H1 (cell line): ENCODE results near the gene INHBC. TPM values are rescaled to one million over a fixed set of nuclear protein-coding genes. Genes with fewer than 3 reads are reported as not detected.

Experiments used
- BCL11A ChIP-seq, 2 experiments: IDR thresholded peaks; one replicate each; pipeline ENCODE4 v1.6.1; 2011; ENCODE audit warnings: low read depth in 2 of 2, low read length in 2 of 2, mild to moderate bottlenecking in 2 of 2
- BRCA1 ChIP-seq: IDR thresholded peaks from 2 replicates; pipeline ENCODE4 v1.6.1; 2012; ENCODE audit warnings: low read depth, low read length, improper control_type of control experiment
- CHD1 ChIP-seq: IDR thresholded peaks from 2 replicates; pipeline ENCODE4 v1.6.1; 2012; ENCODE audit warnings: low read depth, low read length, improper control_type of control experiment
- CHD7 ChIP-seq: fragments of 300-600 bp; sonication (generic); IDR thresholded peaks from 2 replicates; pipeline ENCODE4 v1.7.1; 2012; ENCODE audit warnings: low read length, moderate library complexity, mild to moderate bottlenecking, inconsistent platforms; ENCODE audit not compliant: insufficient replicate concordance
- CTCF ChIP-seq, 3 experiments: IDR thresholded peaks; 1 replicate in 2 of 3; 2 replicates in 1 of 3; pipeline versions ENCODE4 v1.5.1 to v1.6.1; 2011; ENCODE audit warnings: low read length in 3 of 3, mild to moderate bottlenecking in 3 of 3, inconsistent platforms in 2 of 3, low read depth in 1 of 3, moderate library complexity in 1 of 3; ENCODE audit not compliant: insufficient read depth in 1 of 3; ENCODE audit errors: control extremely low read depth in 1 of 3
- PHF8 ChIP-seq: fragments of 200-600 bp; sonication (generic); conservative IDR thresholded peaks from 2 replicates; pipeline ENCODE4 v1.7.1; 2012; ENCODE audit warnings: low read depth, mild to moderate bottlenecking, inconsistent platforms, low read length, moderate library complexity
- SIX5 ChIP-seq: IDR thresholded peaks from 2 replicates; pipeline ENCODE4 v1.6.1; 2011; ENCODE audit warnings: mild to moderate bottlenecking, low read depth, low read length
- TBP ChIP-seq: IDR thresholded peaks from 2 replicates; pipeline ENCODE4 v1.6.1; 2011; ENCODE audit warnings: low read depth, low read length, improper control_type of control experiment
- TCF12 ChIP-seq: IDR thresholded peaks from 2 replicates; pipeline ENCODE4 v1.6.1; 2011; ENCODE audit warnings: low read depth, mild to moderate bottlenecking, low read length
- polyA plus RNA-seq, 7 experiments: library from polyadenylated mRNA; depleted of rRNA in 3 of 7; stranded (reverse) in 5 of 7; unstranded in 2 of 7; fragments of >200 nt in 5 of 7; fragments of 200-250 nt in 2 of 7; gene quantifications; 1 replicate in 5 of 7; 2 replicates in 1 of 7; 4 replicates in 1 of 7; pipeline versions ENCODE4 v1.2.1 to v1.2.3, GENCODE V29; 2011 to 2013; ENCODE audit warnings: missing spikeins in 2 of 7, mixed read lengths in 2 of 7
- total RNA-seq: library from RNA; stranded (reverse); fragmentation: NEBNext Ultra II Directional; extraction: Animal tissue kit (Norgen Biotek cat#: 25700); gene quantifications from 2 replicates; pipeline ENCODE4 v1.2.1, GENCODE V29; 2021

INHBC gene
- total and polyA plus RNA-seq, 2 of the 8 experiments (the other 6 are each of a cell fraction or from before 2014, with no cell fraction given), result 0.15 TPM; not detected in 1

- TF ChIP-seq CHD7 (no peak), TCF12 (no peak), SIX5 (no peak), TBP (no peak), CHD1 (no peak), CTCF (IDR thresholded peaks at IDR 0.05; ENCODE audit: control extremely low read depth in 1 of 3, insufficient read depth in 1 of 3, low read depth in 1 of 3, low read length in 3 of 3) (no peak), PHF8 (no peak), BRCA1 (no peak), BCL11A (IDR thresholded peaks at IDR 0.05; ENCODE audit: low read depth in 2 of 2, low read length in 2 of 2) (no peak)
These were observed 33.3 kb downstream of the INHBC start (continued) for GRCh38 chr12:57467915-57468314.
